ENCODE results near the gene TIE1. TPM values are rescaled to one million over a fixed set of nuclear protein-coding genes. Genes with fewer than 3 reads are reported as not detected.
A peak's percentile ranks its signal among the peaks of the same experiment; 100 is the strongest.

The TIE1 gene
- total and polyA plus RNA-seq, 2 experiments from 2014 or later = 5.0 TPM; not detected in 1

- no peak overlapping the region for H3K4me3 ChIP-seq
- no peak for DNase-seq (ENCODE audit: low read depth in 1 of 2, low spot score in 1 of 2)
- peaks cover 26% of the 10 kb centered on the region for H3K4me1 ChIP-seq (ENCODE audit: low read depth)
- H3K36me3 ChIP-seq = peaks cover 46% of the 10 kb centered on the region
- no peaks in the 10 kb centered on the region for H3K27me3 ChIP-seq
- TF ChIP-seq, protein P1, sequence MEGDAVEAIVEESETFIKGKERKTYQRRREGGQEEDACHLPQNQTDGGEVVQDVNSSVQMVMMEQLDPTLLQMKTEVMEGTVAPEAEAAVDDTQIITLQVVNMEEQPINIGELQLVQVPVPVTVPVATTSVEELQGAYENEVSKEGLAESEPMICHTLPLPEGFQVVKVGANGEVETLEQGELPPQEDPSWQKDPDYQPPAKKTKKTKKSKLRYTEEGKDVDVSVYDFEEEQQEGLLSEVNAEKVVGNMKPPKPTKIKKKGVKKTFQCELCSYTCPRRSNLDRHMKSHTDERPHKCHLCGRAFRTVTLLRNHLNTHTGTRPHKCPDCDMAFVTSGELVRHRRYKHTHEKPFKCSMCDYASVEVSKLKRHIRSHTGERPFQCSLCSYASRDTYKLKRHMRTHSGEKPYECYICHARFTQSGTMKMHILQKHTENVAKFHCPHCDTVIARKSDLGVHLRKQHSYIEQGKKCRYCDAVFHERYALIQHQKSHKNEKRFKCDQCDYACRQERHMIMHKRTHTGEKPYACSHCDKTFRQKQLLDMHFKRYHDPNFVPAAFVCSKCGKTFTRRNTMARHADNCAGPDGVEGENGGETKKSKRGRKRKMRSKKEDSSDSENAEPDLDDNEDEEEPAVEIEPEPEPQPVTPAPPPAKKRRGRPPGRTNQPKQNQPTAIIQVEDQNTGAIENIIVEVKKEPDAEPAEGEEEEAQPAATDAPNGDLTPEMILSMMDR (IDR thresholded peaks at IDR 0.05; ENCODE audit: low read depth, low read length) = no peak
- peak overlapping the region; percentile 36 for H3K27ac ChIP-seq
- no peaks in the 10 kb centered on the region for H3K9me3 ChIP-seq (ENCODE audit: low read depth)
Measured at GRCh38 chr1:43363935-43364525, 63.2 kb downstream of the TIE1 start.

DNA sequence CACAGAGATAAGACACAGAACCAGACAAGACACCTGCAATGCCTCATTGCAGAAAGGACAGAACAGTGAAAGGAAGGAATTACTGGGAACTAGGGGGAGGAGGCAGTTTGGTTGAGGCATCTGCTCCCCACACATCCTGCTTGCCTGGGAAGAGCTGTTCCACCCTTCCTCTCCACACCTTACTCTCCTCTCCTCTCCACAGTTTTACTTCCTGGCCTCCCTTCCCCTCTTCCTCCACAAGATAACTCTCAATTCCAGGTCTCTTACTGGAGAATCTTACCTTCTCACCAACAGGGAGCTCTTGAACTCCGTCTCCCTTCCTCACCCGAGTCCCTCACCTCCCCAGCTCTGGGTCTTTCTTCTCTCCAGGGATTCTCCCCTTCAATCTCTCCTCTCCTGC, 64.9 kb downstream of the TIE1 start:
- TF ChIP-seq, protein P1 (IDR thresholded peaks at IDR 0.05; ENCODE audit: low read depth, low read length) = no peak
- H3K4me1 ChIP-seq (ENCODE audit: low read depth) = peaks cover 22% of the 10 kb centered on the region
- no peaks in the 10 kb centered on the region for H3K27me3 ChIP-seq
- no peak overlapping the region for H3K4me3 ChIP-seq
- H3K36me3 ChIP-seq = peaks cover 40% of the 10 kb centered on the region
- no peak for DNase-seq (ENCODE audit: low read depth in 1 of 2, low spot score in 1 of 2)
- H3K9me3 ChIP-seq (ENCODE audit: low read depth) = no peaks in the 10 kb centered on the region
- no peak overlapping the region for H3K27ac ChIP-seq

GRCh38 chr1:43366179-43366578, 65.4 kb downstream of the TIE1 start:
- Histone ChIP-seq H3K27ac (no peak overlapping the region), H3K4me1 (ENCODE audit: low read depth) (peaks cover 22% of the 10 kb centered on the region), H3K4me3 (no peak overlapping the region), H3K27me3 (no peaks in the 10 kb centered on the region), H3K9me3 (ENCODE audit: low read depth) (no peaks in the 10 kb centered on the region), H3K36me3 (peaks cover 37% of the 10 kb centered on the region)
- DNase-seq (ENCODE audit: low read depth in 1 of 2, low spot score in 1 of 2) = no peak
- TF ChIP-seq, protein P1 (IDR thresholded peaks at IDR 0.05; ENCODE audit: low read depth, low read length) = no peak

GRCh38 chr1:43366601-43367025, 65.8 kb downstream of the TIE1 start:
- Histone ChIP-seq H3K36me3 (peaks cover 33% of the 10 kb centered on the region), H3K27ac (no peak overlapping the region), H3K4me3 (peak overlapping the region; percentile 67), H3K9me3 (ENCODE audit: low read depth) (no peaks in the 10 kb centered on the region), H3K4me1 (ENCODE audit: low read depth) (peaks cover 22% of the 10 kb centered on the region), H3K27me3 (no peaks in the 10 kb centered on the region)
- no peak for DNase-seq (ENCODE audit: low read depth in 1 of 2, low spot score in 1 of 2)
- TF ChIP-seq, protein P1 (IDR thresholded peaks at IDR 0.05; ENCODE audit: low read depth, low read length) = no peak

GRCh38 chr1:43367026-43367903, 66.5 kb downstream of the TIE1 start:
- no peak for DNase-seq (ENCODE audit: low read depth in 1 of 2, low spot score in 1 of 2)
- peak overlapping the region; percentile 67 for H3K4me3 ChIP-seq
- H3K36me3 ChIP-seq = peaks cover 26% of the 10 kb centered on the region
- H3K27me3 ChIP-seq = no peaks in the 10 kb centered on the region
- peaks cover 22% of the 10 kb centered on the region for H3K4me1 ChIP-seq (ENCODE audit: low read depth)
- H3K27ac ChIP-seq = peak overlapping the region; percentile 85
- no peaks in the 10 kb centered on the region for H3K9me3 ChIP-seq (ENCODE audit: low read depth)
- TF ChIP-seq, protein P1 (IDR thresholded peaks at IDR 0.05; ENCODE audit: low read depth, low read length) = no peak

Data from cardiac muscle cell (in vitro differentiated cells and primary cell).